GM23338 (cell line): ENCODE measurements around the gene OR52D1. TPM values are rescaled to one million over a fixed set of nuclear protein-coding genes. Genes with fewer than 3 reads are reported as not detected.
A peak's percentile ranks its signal among the peaks of the same experiment; 100 is the strongest.

Experiments used
- ATAC-seq: fragments of 200-7000 bp; cut with Tn5 transposase; 3 replicates; pipeline ENCODE4 v1.9.1; 2020
- DNase-seq: peaks from one replicate; pipeline ENCODE4 v3.0.0-alpha.2; 2015; ENCODE audit warnings: low spot score
- H2AFZ ChIP-seq: fragments of 200-600 bp; sonication (generic); 2 replicates; pipeline ENCODE4 v1.8.0; 2016; ENCODE audit warnings: antibody characterized with exemption, mild to moderate bottlenecking, moderate library complexity
- H3F3A ChIP-seq: fragments of 200-600 bp; sonication (generic); replicated peaks from 2 replicates; pipeline ENCODE4 v1.8.0; 2017; ENCODE audit warnings: antibody characterized with exemption, mixed run types, low read depth
- H3K27ac ChIP-seq: fragments of 200-600 bp; sonication (generic); 2 replicates; pipeline ENCODE4 v1.6.1; 2016; ENCODE audit warnings: low read depth
- H3K27me3 ChIP-seq: fragments of 200-600 bp; sonication (generic); 2 replicates; pipeline ENCODE4 v1.8.0; 2016; ENCODE audit warnings: mild to moderate bottlenecking, mixed run types, moderate library complexity; ENCODE audit not compliant: insufficient read depth
- H3K36me3 ChIP-seq: fragments of 200-600 bp; sonication (generic); 2 replicates; pipeline ENCODE4 v1.8.0; 2016; ENCODE audit warnings: mild to moderate bottlenecking; ENCODE audit not compliant: insufficient read depth
- H3K4me1 ChIP-seq: fragments of 200-600 bp; sonication (generic); 2 replicates; pipeline ENCODE4 v1.8.0; 2016; ENCODE audit warnings: mild to moderate bottlenecking, moderate library complexity; ENCODE audit not compliant: insufficient read depth
- H3K4me2 ChIP-seq: fragments of 200-600 bp; sonication (generic); 2 replicates; pipeline ENCODE4 v1.7.1; 2017; ENCODE audit warnings: mixed run types
- H3K4me3 ChIP-seq: fragments of 200-600 bp; sonication (generic); 2 replicates; pipeline ENCODE4 v1.6.1; 2016; ENCODE audit warnings: mixed run types
- H3K79me2 ChIP-seq: fragments of 200-600 bp; sonication (generic); replicated peaks from 2 replicates; pipeline ENCODE4 v1.8.0; 2017; ENCODE audit warnings: mild to moderate bottlenecking; ENCODE audit not compliant: insufficient read depth
- H3K9me2 ChIP-seq: fragments of 200-600 bp; sonication (generic); 2 replicates; pipeline ENCODE4 v1.8.0; 2017; ENCODE audit not compliant: insufficient read depth
- H4K20me1 ChIP-seq: fragments of 200-600 bp; sonication (generic); replicated peaks from 2 replicates; pipeline ENCODE4 v1.8.0; 2017; ENCODE audit warnings: mild to moderate bottlenecking; ENCODE audit not compliant: insufficient read depth
- H3K27ac Mint-ChIP-seq: 2 replicates; pipeline ENCODE4 v1.8.0; 2020; ENCODE audit warnings: inconsistent platforms, mild to moderate bottlenecking, moderate library complexity, mixed read lengths
- H3K27me3 Mint-ChIP-seq: 3 replicates; pipeline ENCODE4 v1.8.0; 2022; ENCODE audit warnings: low read depth, mild to moderate bottlenecking, moderate library complexity, mixed read lengths, inconsistent platforms; ENCODE audit not compliant: insufficient read depth, poor library complexity
- H3K36me3 Mint-ChIP-seq: 3 replicates; pipeline ENCODE4 v1.8.0; 2021; ENCODE audit warnings: low read depth, mild to moderate bottlenecking, inconsistent platforms, moderate library complexity, mixed read lengths
- H3K4me1 Mint-ChIP-seq: 3 replicates; pipeline ENCODE4 v1.8.0; 2020; ENCODE audit warnings: mild to moderate bottlenecking, inconsistent platforms, mixed read lengths
- H3K4me3 Mint-ChIP-seq: 3 replicates; pipeline ENCODE4 v1.8.0; 2021; ENCODE audit warnings: moderate library complexity, mild to moderate bottlenecking, inconsistent platforms, mixed read lengths
- H3K9me3 Mint-ChIP-seq: 3 replicates; pipeline ENCODE4 v1.8.0; 2020; ENCODE audit warnings: moderate library complexity, mild to moderate bottlenecking, inconsistent platforms, mixed read lengths
- JUNB ChIP-seq: IDR thresholded peaks from one replicate; pipeline ENCODE4 v1.6.1; 2016; ENCODE audit warnings: antibody characterized with exemption; ENCODE audit not compliant: unreplicated experiment
- POLR2AphosphoS5 ChIP-seq: IDR thresholded peaks from 2 replicates; pipeline ENCODE4 v1.6.1; 2016; ENCODE audit warnings: antibody characterized with exemption, low read depth
- ZNF114 ChIP-seq: fragments of 250-450 bp; sonication (Bioruptor Pico); IDR thresholded peaks from 2 replicates; pipeline ENCODE4 v1.5.0; 2020; ENCODE audit warnings: mild to moderate bottlenecking, moderate library complexity
- polyA plus RNA-seq: library from polyadenylated mRNA; unstranded; fragments of >200 nt; fragmentation: Nextera tagmentation; extraction: Ambion mirVana; gene quantifications from 2 replicates; pipeline ENCODE4 v1.2.1, GENCODE V29; 2016
- total RNA-seq: library from RNA; depleted of rRNA; stranded (reverse); fragments of >200 nt; shearing (Covaris generic); gene quantifications from 2 replicates; pipeline ENCODE4 v1.2.3, GENCODE V29; 2014
- TF ChIP-seq, protein P1 (sequence below): fragments of 250-450 bp; sonication (Bioruptor Pico); IDR thresholded peaks from 2 replicates; pipeline ENCODE4 v1.5.0; 2020; ENCODE audit warnings: mild to moderate bottlenecking, moderate library complexity
- TF ChIP-seq, protein P2 (sequence below), 2 experiments: fragments of 200-600 bp in 1 of 2; sonication (generic) in 1 of 2; conservative IDR thresholded peaks; 2 replicates each; pipeline versions ENCODE4 v1.5.1 to v1.6.1; 2016 to 2017; ENCODE audit warnings: antibody characterized with exemption in 2 of 2, low read depth in 2 of 2, mild to moderate bottlenecking in 2 of 2, moderate library complexity in 1 of 2
- TF ChIP-seq, protein P3 (sequence below): IDR thresholded peaks from one replicate; pipeline ENCODE4 v1.6.1; 2018; ENCODE audit warnings: antibody characterized with exemption; ENCODE audit not compliant: unreplicated experiment

The OR52D1 gene
- total and polyA plus RNA-seq, 2 experiments from 2014 or later = not detected

DNA sequence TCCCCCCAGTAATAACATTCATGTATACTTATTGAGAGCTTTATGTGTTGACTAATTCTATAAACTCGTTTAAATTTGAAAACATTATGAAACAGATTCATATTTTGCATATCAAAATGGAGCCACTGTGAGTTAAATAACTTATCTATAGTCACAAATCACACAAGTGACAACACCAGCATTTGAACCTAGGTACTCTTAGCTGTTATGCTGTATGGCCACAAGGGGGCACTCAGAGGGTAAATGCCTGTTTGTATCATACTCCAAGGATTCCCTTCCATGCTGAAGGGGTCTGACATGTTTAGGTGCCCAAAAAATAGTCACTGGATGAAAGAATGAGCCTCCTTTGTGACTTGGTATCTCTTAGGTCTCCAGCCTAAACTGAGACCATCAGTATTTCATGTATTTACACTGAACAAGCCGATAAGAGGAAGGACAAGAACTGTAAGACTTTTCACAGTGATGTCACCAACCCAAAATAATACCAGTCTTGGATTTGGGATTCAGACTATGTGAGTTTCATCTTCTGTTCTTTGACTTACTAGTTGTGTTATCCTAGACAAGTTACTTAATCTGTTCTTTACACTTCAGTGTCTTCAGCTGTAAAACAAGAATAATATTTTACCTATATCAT lies 12.2 kb upstream of the OR52D1 start:
- DNase-seq = peak; percentile 81
- H3K27me3 ChIP-seq = no peaks in the 10 kb centered on the region
- no peaks in the 10 kb centered on the region for H3K36me3 ChIP-seq
- Mint-ChIP-seq H3K36me3 (peaks cover 3% of the 10 kb centered on the region; the same call in 2 of the 3 replicates), H3K27me3 (peaks cover 2% of the 10 kb centered on the region), H3K27ac (no peak overlapping the region), H3K4me1 (no peaks in the 10 kb centered on the region), H3K9me3 (peaks cover 9% of the 10 kb centered on the region), H3K4me3 (no peak overlapping the region)
- no peaks in the 10 kb centered on the region for H4K20me1 ChIP-seq
- no peak overlapping the region for H3K4me3 ChIP-seq
- H3K9me2 ChIP-seq = no peaks in the 10 kb centered on the region
- TF ChIP-seq, protein P1, sequence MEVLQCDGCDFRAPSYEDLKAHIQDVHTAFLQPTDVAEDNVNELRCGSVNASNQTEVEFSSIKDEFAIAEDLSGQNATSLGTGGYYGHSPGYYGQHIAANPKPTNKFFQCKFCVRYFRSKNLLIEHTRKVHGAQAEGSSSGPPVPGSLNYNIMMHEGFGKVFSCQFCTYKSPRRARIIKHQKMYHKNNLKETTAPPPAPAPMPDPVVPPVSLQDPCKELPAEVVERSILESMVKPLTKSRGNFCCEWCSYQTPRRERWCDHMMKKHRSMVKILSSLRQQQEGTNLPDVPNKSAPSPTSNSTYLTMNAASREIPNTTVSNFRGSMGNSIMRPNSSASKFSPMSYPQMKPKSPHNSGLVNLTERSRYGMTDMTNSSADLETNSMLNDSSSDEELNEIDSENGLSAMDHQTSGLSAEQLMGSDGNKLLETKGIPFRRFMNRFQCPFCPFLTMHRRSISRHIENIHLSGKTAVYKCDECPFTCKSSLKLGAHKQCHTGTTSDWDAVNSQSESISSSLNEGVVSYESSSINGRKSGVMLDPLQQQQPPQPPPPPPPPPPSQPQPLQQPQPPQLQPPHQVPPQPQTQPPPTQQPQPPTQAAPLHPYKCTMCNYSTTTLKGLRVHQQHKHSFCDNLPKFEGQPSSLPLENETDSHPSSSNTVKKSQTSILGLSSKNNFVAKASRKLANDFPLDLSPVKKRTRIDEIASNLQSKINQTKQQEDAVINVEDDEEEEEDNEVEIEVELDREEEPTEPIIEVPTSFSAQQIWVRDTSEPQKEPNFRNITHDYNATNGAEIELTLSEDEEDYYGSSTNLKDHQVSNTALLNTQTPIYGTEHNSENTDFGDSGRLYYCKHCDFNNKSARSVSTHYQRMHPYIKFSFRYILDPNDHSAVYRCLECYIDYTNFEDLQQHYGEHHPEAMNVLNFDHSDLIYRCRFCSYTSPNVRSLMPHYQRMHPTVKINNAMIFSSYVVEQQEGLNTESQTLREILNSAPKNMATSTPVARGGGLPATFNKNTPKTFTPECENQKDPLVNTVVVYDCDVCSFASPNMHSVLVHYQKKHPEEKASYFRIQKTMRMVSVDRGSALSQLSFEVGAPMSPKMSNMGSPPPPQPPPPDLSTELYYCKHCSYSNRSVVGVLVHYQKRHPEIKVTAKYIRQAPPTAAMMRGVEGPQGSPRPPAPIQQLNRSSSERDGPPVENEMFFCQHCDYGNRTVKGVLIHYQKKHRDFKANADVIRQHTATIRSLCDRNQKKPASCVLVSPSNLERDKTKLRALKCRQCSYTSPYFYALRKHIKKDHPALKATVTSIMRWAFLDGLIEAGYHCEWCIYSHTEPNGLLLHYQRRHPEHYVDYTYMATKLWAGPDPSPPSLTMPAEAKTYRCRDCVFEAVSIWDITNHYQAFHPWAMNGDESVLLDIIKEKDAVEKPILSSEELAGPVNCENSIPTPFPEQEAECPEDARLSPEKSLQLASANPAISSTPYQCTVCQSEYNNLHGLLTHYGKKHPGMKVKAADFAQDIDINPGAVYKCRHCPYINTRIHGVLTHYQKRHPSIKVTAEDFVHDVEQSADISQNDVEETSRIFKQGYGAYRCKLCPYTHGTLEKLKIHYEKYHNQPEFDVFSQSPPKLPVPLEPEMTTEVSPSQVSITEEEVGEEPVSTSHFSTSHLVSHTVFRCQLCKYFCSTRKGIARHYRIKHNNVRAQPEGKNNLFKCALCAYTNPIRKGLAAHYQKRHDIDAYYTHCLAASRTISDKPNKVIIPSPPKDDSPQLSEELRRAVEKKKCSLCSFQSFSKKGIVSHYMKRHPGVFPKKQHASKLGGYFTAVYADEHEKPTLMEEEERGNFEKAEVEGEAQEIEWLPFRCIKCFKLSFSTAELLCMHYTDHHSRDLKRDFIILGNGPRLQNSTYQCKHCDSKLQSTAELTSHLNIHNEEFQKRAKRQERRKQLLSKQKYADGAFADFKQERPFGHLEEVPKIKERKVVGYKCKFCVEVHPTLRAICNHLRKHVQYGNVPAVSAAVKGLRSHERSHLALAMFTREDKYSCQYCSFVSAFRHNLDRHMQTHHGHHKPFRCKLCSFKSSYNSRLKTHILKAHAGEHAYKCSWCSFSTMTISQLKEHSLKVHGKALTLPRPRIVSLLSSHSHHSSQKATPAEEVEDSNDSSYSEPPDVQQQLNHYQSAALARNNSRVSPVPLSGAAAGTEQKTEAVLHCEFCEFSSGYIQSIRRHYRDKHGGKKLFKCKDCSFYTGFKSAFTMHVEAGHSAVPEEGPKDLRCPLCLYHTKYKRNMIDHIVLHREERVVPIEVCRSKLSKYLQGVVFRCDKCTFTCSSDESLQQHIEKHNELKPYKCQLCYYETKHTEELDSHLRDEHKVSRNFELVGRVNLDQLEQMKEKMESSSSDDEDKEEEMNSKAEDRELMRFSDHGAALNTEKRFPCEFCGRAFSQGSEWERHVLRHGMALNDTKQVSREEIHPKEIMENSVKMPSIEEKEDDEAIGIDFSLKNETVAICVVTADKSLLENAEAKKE (CRISPR knock-in tag) = no peak
- TF ChIP-seq POLR2AphosphoS5 (no peak), JUNB (no peak), ZNF114 (no peak)
- TF ChIP-seq, protein P2, sequence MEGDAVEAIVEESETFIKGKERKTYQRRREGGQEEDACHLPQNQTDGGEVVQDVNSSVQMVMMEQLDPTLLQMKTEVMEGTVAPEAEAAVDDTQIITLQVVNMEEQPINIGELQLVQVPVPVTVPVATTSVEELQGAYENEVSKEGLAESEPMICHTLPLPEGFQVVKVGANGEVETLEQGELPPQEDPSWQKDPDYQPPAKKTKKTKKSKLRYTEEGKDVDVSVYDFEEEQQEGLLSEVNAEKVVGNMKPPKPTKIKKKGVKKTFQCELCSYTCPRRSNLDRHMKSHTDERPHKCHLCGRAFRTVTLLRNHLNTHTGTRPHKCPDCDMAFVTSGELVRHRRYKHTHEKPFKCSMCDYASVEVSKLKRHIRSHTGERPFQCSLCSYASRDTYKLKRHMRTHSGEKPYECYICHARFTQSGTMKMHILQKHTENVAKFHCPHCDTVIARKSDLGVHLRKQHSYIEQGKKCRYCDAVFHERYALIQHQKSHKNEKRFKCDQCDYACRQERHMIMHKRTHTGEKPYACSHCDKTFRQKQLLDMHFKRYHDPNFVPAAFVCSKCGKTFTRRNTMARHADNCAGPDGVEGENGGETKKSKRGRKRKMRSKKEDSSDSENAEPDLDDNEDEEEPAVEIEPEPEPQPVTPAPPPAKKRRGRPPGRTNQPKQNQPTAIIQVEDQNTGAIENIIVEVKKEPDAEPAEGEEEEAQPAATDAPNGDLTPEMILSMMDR (conservative IDR thresholded peaks at IDR 0.05; ENCODE audit: low read depth in 2 of 2) = peak; percentile 87 to 95
- TF ChIP-seq, protein P3, sequence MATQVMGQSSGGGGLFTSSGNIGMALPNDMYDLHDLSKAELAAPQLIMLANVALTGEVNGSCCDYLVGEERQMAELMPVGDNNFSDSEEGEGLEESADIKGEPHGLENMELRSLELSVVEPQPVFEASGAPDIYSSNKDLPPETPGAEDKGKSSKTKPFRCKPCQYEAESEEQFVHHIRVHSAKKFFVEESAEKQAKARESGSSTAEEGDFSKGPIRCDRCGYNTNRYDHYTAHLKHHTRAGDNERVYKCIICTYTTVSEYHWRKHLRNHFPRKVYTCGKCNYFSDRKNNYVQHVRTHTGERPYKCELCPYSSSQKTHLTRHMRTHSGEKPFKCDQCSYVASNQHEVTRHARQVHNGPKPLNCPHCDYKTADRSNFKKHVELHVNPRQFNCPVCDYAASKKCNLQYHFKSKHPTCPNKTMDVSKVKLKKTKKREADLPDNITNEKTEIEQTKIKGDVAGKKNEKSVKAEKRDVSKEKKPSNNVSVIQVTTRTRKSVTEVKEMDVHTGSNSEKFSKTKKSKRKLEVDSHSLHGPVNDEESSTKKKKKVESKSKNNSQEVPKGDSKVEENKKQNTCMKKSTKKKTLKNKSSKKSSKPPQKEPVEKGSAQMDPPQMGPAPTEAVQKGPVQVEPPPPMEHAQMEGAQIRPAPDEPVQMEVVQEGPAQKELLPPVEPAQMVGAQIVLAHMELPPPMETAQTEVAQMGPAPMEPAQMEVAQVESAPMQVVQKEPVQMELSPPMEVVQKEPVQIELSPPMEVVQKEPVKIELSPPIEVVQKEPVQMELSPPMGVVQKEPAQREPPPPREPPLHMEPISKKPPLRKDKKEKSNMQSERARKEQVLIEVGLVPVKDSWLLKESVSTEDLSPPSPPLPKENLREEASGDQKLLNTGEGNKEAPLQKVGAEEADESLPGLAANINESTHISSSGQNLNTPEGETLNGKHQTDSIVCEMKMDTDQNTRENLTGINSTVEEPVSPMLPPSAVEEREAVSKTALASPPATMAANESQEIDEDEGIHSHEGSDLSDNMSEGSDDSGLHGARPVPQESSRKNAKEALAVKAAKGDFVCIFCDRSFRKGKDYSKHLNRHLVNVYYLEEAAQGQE = no peak
- H3K79me2 ChIP-seq = no peaks in the 10 kb centered on the region
- H3K27ac ChIP-seq = no peak overlapping the region
- ATAC-seq = peak; percentile 89
- no peak overlapping the region for H2AFZ ChIP-seq
- no peaks in the 10 kb centered on the region for H3F3A ChIP-seq
- no peaks in the 10 kb centered on the region for H3K4me1 ChIP-seq
- no peak overlapping the region for H3K4me2 ChIP-seq
